ENCODE results near the gene ABI1. TPM values are rescaled to one million over a fixed set of nuclear protein-coding genes. Genes with fewer than 3 reads are reported as not detected.

Gene ABI1
- total RNA-seq, 2 experiments from 2014 or later, result 83.2 to 83.6 TPM

DNA sequence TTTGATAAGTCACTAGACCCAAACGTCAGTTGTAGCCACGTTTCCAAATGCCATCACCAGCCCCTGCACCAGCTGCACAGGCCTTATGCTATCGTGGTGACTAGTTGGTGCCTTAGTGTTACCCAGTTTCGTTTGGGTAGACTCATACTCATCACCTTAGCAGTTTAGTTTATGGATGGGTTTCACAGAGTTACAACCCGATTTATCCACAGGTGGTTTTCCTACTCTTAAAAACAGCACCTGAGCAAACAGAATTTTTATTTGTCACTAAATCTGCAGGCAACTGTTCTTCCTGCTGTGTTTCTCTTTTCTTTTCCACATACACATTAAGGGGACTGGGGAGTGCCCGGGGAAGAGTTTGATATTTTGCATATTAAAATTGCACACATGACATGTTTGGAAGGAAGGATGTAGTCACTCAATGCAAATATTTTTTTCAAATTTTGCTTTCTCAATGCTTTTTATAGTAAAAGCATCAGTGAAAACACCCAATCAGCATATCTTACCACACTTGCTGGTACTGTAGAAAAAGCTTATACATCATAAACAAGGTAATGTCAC, 121.6 kb downstream of the ABI1 start:
- Mint-ChIP-seq H3K27ac (peak overlapping the region; percentile 88), H3K27me3 (no peaks in the 10 kb centered on the region), H3K4me1 (ENCODE audit: low read depth) (peaks cover 39% of the 10 kb centered on the region), H3K36me3 (ENCODE audit: low read depth) (peaks cover 78% of the 10 kb centered on the region), H3K9me3 (no peaks in the 10 kb centered on the region), H3K4me3 (no peak overlapping the region)
- H3K9me3 ChIP-seq (ENCODE audit: control insufficient read depth in 1 of 2, insufficient read depth in 1 of 2, low read length in 2 of 2), result no peaks in the 10 kb centered on the region
- TF ChIP-seq, protein P1, sequence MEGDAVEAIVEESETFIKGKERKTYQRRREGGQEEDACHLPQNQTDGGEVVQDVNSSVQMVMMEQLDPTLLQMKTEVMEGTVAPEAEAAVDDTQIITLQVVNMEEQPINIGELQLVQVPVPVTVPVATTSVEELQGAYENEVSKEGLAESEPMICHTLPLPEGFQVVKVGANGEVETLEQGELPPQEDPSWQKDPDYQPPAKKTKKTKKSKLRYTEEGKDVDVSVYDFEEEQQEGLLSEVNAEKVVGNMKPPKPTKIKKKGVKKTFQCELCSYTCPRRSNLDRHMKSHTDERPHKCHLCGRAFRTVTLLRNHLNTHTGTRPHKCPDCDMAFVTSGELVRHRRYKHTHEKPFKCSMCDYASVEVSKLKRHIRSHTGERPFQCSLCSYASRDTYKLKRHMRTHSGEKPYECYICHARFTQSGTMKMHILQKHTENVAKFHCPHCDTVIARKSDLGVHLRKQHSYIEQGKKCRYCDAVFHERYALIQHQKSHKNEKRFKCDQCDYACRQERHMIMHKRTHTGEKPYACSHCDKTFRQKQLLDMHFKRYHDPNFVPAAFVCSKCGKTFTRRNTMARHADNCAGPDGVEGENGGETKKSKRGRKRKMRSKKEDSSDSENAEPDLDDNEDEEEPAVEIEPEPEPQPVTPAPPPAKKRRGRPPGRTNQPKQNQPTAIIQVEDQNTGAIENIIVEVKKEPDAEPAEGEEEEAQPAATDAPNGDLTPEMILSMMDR (IDR thresholded peaks at IDR 0.05), result no peak
- DNase-seq, result peak in 1 of 14 experiments; percentile 31
- ATAC-seq (ENCODE audit: poor library complexity), result peak; percentile 32
- no peaks in the 10 kb centered on the region for H3K27me3 ChIP-seq (ENCODE audit: control insufficient read depth in 1 of 2, insufficient read depth in 2 of 2, low read length in 2 of 2)
- H3K36me3 ChIP-seq (ENCODE audit: insufficient read depth, low read length), result peaks cover 38% of the 10 kb centered on the region
- H3K27ac ChIP-seq (ENCODE audit: low read depth in 1 of 2, low read length in 2 of 2), result peak overlapping the region in 1 of 2 donors; percentile 9
- H3K4me1 ChIP-seq (ENCODE audit: insufficient read depth, low read length), result peaks cover 3% of the 10 kb centered on the region
- H3K4me3 ChIP-seq (ENCODE audit: low read length), result no peak overlapping the region
- POLR2A ChIA-PET, result no interaction called here
- intact Hi-C loops (cut with DNase I, micrococcal nuclease), result no loop called here
- CTCF ChIA-PET, result no interaction called here

DNA sequence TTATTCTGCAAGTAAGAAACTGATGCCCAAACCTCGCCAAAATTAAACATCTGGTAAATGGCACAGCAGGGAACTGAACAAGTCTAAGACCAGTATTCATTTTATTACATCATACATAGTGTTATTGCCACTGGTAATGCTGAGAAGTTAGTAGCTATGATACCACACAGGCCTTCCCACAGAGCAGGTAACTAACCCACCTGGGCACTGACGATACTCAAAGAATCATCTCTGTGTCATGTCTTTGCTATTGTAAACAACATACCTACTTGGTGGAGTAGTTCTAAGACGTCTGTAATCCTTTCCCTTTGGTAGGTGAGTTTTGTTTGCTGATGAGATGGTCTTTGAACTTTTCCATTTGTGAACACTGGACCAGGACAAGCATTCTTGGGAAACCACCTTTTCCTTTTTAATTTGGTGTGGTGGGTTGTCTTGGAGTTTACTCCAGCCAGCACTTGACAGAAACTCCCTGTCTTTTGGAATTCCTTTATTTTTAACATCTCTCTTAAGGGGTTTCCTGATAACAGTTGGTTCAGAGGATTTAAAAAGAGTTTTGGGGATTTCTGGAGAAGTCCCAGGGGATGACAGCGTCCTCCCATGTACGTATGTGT, 122.4 kb downstream of the ABI1 start:
- peak overlapping the region; percentile 20 for H3K4me3 Mint-ChIP-seq
- intact Hi-C loops (cut with DNase I, micrococcal nuclease), result no loop called here
- H3K27me3 Mint-ChIP-seq, result no peaks in the 10 kb centered on the region
- peaks cover 73% of the 10 kb centered on the region for H3K36me3 Mint-ChIP-seq (ENCODE audit: low read depth)
- Histone ChIP-seq H3K27ac (ENCODE audit: low read depth in 1 of 2, low read length in 2 of 2) (no peak overlapping the region), H3K9me3 (ENCODE audit: control insufficient read depth in 1 of 2, insufficient read depth in 1 of 2, low read length in 2 of 2) (no peaks in the 10 kb centered on the region), H3K4me3 (ENCODE audit: low read length) (no peak overlapping the region), H3K27me3 (ENCODE audit: control insufficient read depth in 1 of 2, insufficient read depth in 2 of 2, low read length in 2 of 2) (no peaks in the 10 kb centered on the region), H3K4me1 (ENCODE audit: insufficient read depth, low read length) (peaks cover 3% of the 10 kb centered on the region), H3K36me3 (ENCODE audit: insufficient read depth, low read length) (peaks cover 33% of the 10 kb centered on the region)
- peaks cover 39% of the 10 kb centered on the region for H3K4me1 Mint-ChIP-seq (ENCODE audit: low read depth)
- POLR2A ChIA-PET, result no interaction called here
- TF ChIP-seq, protein P1 (IDR thresholded peaks at IDR 0.05), result no peak
- ATAC-seq (ENCODE audit: poor library complexity) (peak; percentile 53), DNase-seq (no peak)
- H3K9me3 Mint-ChIP-seq, result no peaks in the 10 kb centered on the region
- CTCF ChIA-PET, result no interaction called here
- H3K27ac Mint-ChIP-seq, result peak overlapping the region; percentile 88

DNA sequence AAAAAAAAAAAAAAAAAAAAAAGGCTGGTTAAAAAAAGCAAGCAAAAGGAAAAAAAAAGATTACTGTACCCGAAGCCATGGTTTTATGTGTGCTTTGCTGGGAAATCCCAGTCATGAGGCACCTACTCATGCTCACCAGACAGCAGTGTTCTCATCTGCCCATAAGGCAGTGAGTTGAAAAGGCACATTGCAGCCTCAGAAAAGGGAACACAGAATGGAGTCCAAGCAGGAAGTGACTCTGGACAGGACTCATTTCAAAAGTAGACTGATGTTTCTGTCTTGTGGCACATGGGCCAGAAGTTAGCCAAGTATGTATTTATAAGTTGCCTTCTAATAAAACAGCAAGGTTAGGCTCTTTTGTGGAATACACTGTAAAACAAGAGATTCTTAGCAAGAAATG, 123.0 kb downstream of the ABI1 start:
- H3K4me1 Mint-ChIP-seq (ENCODE audit: low read depth), result peaks cover 39% of the 10 kb centered on the region
- ChIA-PET CTCF (no interaction called here), POLR2A (no interaction called here)
- H3K9me3 Mint-ChIP-seq, result no peaks in the 10 kb centered on the region
- H3K27me3 Mint-ChIP-seq, result no peaks in the 10 kb centered on the region
- peaks cover 69% of the 10 kb centered on the region for H3K36me3 Mint-ChIP-seq (ENCODE audit: low read depth)
- H3K27me3 ChIP-seq (ENCODE audit: control insufficient read depth in 1 of 2, insufficient read depth in 2 of 2, low read length in 2 of 2), result no peaks in the 10 kb centered on the region
- peak overlapping the region; percentile 88 for H3K27ac Mint-ChIP-seq
- H3K4me3 ChIP-seq (ENCODE audit: low read length), result no peak overlapping the region
- peaks cover 3% of the 10 kb centered on the region for H3K4me1 ChIP-seq (ENCODE audit: insufficient read depth, low read length)
- no peak overlapping the region for H3K27ac ChIP-seq (ENCODE audit: low read depth in 1 of 2, low read length in 2 of 2)
- peak; percentile 60 for ATAC-seq (ENCODE audit: poor library complexity)
- H3K4me3 Mint-ChIP-seq, result no peak overlapping the region
- TF ChIP-seq, protein P1 (IDR thresholded peaks at IDR 0.05), result no peak
- intact Hi-C loops (cut with DNase I, micrococcal nuclease), result no loop called here
- peaks cover 26% of the 10 kb centered on the region for H3K36me3 ChIP-seq (ENCODE audit: insufficient read depth, low read length)
- DNase-seq, result peak in 3 of 14 experiments; percentile 35 to 81 (median 70)
- H3K9me3 ChIP-seq (ENCODE audit: control insufficient read depth in 1 of 2, insufficient read depth in 1 of 2, low read length in 2 of 2), result no peaks in the 10 kb centered on the region
